WERI-Rb-1 (cell line): Measurements from ENCODE around the gene IFT81.
A peak's percentile ranks its signal among the peaks of the same experiment; 100 is the strongest.

Experiments used
- DNase-seq: peaks from one replicate; pipeline ENCODE4 v3.0.0-alpha.2; 2020
- H3K27ac ChIP-seq: fragments of 250-450 bp; sonication (Bioruptor Pico); 2 replicates; pipeline ENCODE4 v1.5.1; 2020; ENCODE audit warnings: mild to moderate bottlenecking, moderate library complexity
- H3K27me3 ChIP-seq: fragments of 250-450 bp; sonication (Bioruptor Pico); 2 replicates; pipeline ENCODE4 v1.5.1; 2021; ENCODE audit warnings: mild to moderate bottlenecking, low read depth, moderate library complexity; ENCODE audit not compliant: insufficient read depth, severe bottlenecking
- H3K36me3 ChIP-seq: fragments of 250-450 bp; sonication (Bioruptor Pico); 2 replicates; pipeline ENCODE4 v1.5.1; 2020; ENCODE audit warnings: mild to moderate bottlenecking, moderate library complexity
- H3K4me3 ChIP-seq: 2 replicates; pipeline ENCODE4 v1.5.1; 2011; ENCODE audit warnings: low read depth, mild to moderate bottlenecking, control low read depth, low read length
- H3K9me3 ChIP-seq: fragments of 250-450 bp; sonication (Bioruptor Pico); 2 replicates; pipeline ENCODE4 v1.5.1; 2021; ENCODE audit warnings: mild to moderate bottlenecking, moderate library complexity; ENCODE audit not compliant: severe bottlenecking
- CTCF ChIP-seq: IDR thresholded peaks from 2 replicates; pipeline ENCODE4 v1.5.1; 2011; ENCODE audit warnings: low read depth, mild to moderate bottlenecking, control low read depth, inconsistent platforms, low read length

The IFT81 gene

GRCh38 chr12:110217996-110218674 lies 94.0 kb downstream of the IFT81 start:
- H3K9me3 ChIP-seq = no peaks in the 10 kb centered on the region
- TF ChIP-seq CTCF = no peak
- no peaks in the 10 kb centered on the region for H3K27me3 ChIP-seq
- H3K27ac ChIP-seq = no peak overlapping the region
- H3K36me3 ChIP-seq = no peaks in the 10 kb centered on the region; the same call in 1 of the 2 replicates
- no peak for DNase-seq
- H3K4me3 ChIP-seq = no peak overlapping the region

GRCh38 chr12:110222027-110222426 lies 97.9 kb downstream of the IFT81 start:
- H3K27ac ChIP-seq = no peak overlapping the region
- no peak for DNase-seq

GRCh38 chr12:110222433-110222832 lies 98.3 kb downstream of the IFT81 start:
- no peaks in the 10 kb centered on the region for H3K9me3 ChIP-seq
- DNase-seq = no peak
- H3K4me3 ChIP-seq = no peak overlapping the region
- H3K27me3 ChIP-seq = no peaks in the 10 kb centered on the region
- no peak for TF ChIP-seq CTCF
- no peaks in the 10 kb centered on the region; the same call in 1 of the 2 replicates for H3K36me3 ChIP-seq
- H3K27ac ChIP-seq = no peak overlapping the region

More at GRCh38 chr12:110222027-110222426, 97.9 kb downstream of the IFT81 start:
- Histone ChIP-seq H3K36me3 (no peaks in the 10 kb centered on the region; the same call in 1 of the 2 replicates), H3K9me3 (no peaks in the 10 kb centered on the region), H3K4me3 (no peak overlapping the region), H3K27me3 (no peaks in the 10 kb centered on the region)
- no peak for TF ChIP-seq CTCF

GRCh38 chr12:110223777-110224378 lies 99.7 kb downstream of the IFT81 start:
- no peak for TF ChIP-seq CTCF
- no peak overlapping the region for H3K27ac ChIP-seq
- no peak overlapping the region for H3K4me3 ChIP-seq
- H3K36me3 ChIP-seq = no peaks in the 10 kb centered on the region; the same call in 1 of the 2 replicates
- no peaks in the 10 kb centered on the region for H3K9me3 ChIP-seq
- no peaks in the 10 kb centered on the region for H3K27me3 ChIP-seq
- no peak for DNase-seq

GRCh38 chr12:110224379-110225304 lies 100.5 kb downstream of the IFT81 start:
- H3K36me3 ChIP-seq = no peaks in the 10 kb centered on the region
- no peak overlapping the region for H3K27ac ChIP-seq
- no peak for DNase-seq
- no peaks in the 10 kb centered on the region for H3K27me3 ChIP-seq
- no peak overlapping the region for H3K4me3 ChIP-seq
- TF ChIP-seq CTCF = 0 out of 2 replicates have a peak, but pooled peaks have one; percentile 14
- H3K9me3 ChIP-seq = no peaks in the 10 kb centered on the region
